GM23338 (cell line): ENCODE measurements around the gene ZDHHC7. TPM values are rescaled to one million over a fixed set of nuclear protein-coding genes. Genes with fewer than 3 reads are reported as not detected.

Source experiments
- CTCF ChIP-seq, 2 experiments: fragments of 200-600 bp in 1 of 2; sonication (generic) in 1 of 2; conservative IDR thresholded peaks; 2 replicates each; pipeline versions ENCODE4 v1.5.1 to v1.6.1; 2016 to 2017; ENCODE audit warnings: antibody characterized with exemption in 2 of 2, low read depth in 2 of 2, mild to moderate bottlenecking in 2 of 2, moderate library complexity in 1 of 2
- EZH2 ChIP-seq: fragments of 200-600 bp; sonication (generic); IDR thresholded peaks from one replicate; pipeline ENCODE4 v1.8.0; 2017; ENCODE audit warnings: antibody characterized with exemption, mild to moderate bottlenecking, low read depth; ENCODE audit not compliant: unreplicated experiment
- EZH2phosphoT487 ChIP-seq: fragments of 200-600 bp; sonication (generic); IDR thresholded peaks from one replicate; pipeline ENCODE4 v1.8.1; 2018; ENCODE audit warnings: antibody characterized with exemption; ENCODE audit not compliant: unreplicated experiment
- JUNB ChIP-seq: IDR thresholded peaks from one replicate; pipeline ENCODE4 v1.6.1; 2016; ENCODE audit warnings: antibody characterized with exemption; ENCODE audit not compliant: unreplicated experiment
- NANOG ChIP-seq: IDR thresholded peaks from 2 replicates; pipeline ENCODE4 v1.6.1; 2016; ENCODE audit warnings: antibody characterized with exemption, borderline replicate concordance
- REST ChIP-seq: IDR thresholded peaks from one replicate; pipeline ENCODE4 v1.6.1; 2018; ENCODE audit warnings: antibody characterized with exemption; ENCODE audit not compliant: unreplicated experiment
- ZNF114 ChIP-seq: fragments of 250-450 bp; sonication (Bioruptor Pico); IDR thresholded peaks from 2 replicates; pipeline ENCODE4 v1.5.0; 2020; ENCODE audit warnings: mild to moderate bottlenecking, moderate library complexity
- ZNF331 ChIP-seq: fragments of 250-450 bp; sonication (Bioruptor Pico); IDR thresholded peaks from 2 replicates; pipeline ENCODE4 v1.5.0; 2020; ENCODE audit warnings: low read depth, mild to moderate bottlenecking, moderate library complexity
- ZNF462 ChIP-seq: fragments of 250-450 bp; sonication (Bioruptor Pico); IDR thresholded peaks from 2 replicates; pipeline ENCODE4 v1.5.0; 2020; ENCODE audit warnings: mild to moderate bottlenecking, moderate library complexity
- polyA plus RNA-seq: library from polyadenylated mRNA; unstranded; fragments of >200 nt; fragmentation: Nextera tagmentation; extraction: Ambion mirVana; gene quantifications from 2 replicates; pipeline ENCODE4 v1.2.1, GENCODE V29; 2016
- total RNA-seq: library from RNA; depleted of rRNA; stranded (reverse); fragments of >200 nt; shearing (Covaris generic); gene quantifications from 2 replicates; pipeline ENCODE4 v1.2.3, GENCODE V29; 2014

Gene ZDHHC7
- total and polyA plus RNA-seq, 2 experiments from 2014 or later, result 13.1 to 46.1 TPM

DNA sequence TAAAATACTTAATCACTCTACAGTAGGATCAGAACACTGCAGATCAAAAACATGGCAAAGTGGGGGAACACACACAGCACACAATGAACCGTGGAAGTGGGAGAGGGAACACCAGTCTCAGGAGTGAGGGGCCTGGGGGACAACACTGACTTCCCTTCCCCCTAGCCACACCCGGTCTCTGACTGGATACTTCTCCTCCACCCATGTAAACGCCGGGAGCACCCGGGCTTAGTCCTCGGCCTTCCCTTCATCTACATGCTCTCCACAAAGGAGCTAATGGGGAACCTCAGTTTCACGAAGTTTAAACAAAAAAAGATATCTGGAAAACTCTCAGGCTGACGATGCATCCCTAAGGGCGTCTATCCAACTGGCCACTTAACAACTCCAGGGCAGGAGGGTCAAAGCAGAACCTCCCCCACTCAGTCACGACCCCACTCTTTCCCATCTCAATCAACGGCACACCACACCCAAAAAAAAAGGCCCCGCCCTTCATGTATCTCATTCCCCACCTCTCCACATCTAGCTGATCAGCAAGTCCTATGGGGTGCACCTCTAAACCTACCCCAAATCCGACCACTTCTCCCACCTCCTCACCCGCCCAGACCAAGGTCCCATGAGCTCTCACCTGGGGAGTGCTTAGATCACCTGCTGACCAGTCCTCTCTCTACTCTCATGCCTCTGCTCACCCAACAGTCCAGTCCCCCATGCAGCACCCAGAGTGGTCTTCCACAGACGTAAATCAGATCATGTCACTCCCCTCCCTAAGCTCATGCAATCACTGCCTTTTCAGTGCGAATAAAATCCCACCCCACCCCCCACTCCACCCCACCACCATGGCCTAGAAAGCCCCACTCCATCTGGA is 7.4 kb downstream of the ZDHHC7 start (continued):
- TF ChIP-seq ZNF462 (CRISPR knock-in tag), result no peak
- TF ChIP-seq JUNB, result no peak
- TF ChIP-seq ZNF331 (CRISPR knock-in tag), result no peak
- TF ChIP-seq EZH2, result no peak
- TF ChIP-seq REST, result no peak
- no peak for TF ChIP-seq CTCF (conservative IDR thresholded peaks at IDR 0.05; ENCODE audit: low read depth in 2 of 2)
- no peak for TF ChIP-seq NANOG
- no peak for TF ChIP-seq EZH2phosphoT487
- no peak for TF ChIP-seq ZNF114 (CRISPR knock-in tag)
